Stimulated activated naive CD8-positive, alpha-beta T cell treated with anti-CD3 and anti-CD28 coated beads, Interleukin-15, Interleukin-2, amounts not matched to agents 100 U/mL and 50 U/mL, for 24 hours (primary cell): ENCODE measurements around the gene APOO.

ENCODE experiments used
- ATAC-seq: fragments of 150-1000 bp; cut with Tn5 transposase; one replicate; pipeline ENCODE4 v1.10.0; 2021
- DNase-seq: peaks from one replicate; pipeline ENCODE4 v3.0.0; 2021

The APOO gene

GRCh38 chrX:23907498-23908218, at the start of gene APOO, which contains the start of gene CXorf58:
Gene APOO (minus strand): TSS chrX:23907938. CDS start chrX:23907702, 236 bp downstream.
Gene CXorf58 (plus strand): TSS chrX:23908006. CDS start chrX:23910303, 2,297 bp downstream.
- peak; percentile 97 for ATAC-seq

GRCh38 chrX:23954396-23954795, 46.7 kb upstream of the APOO start:
- no peak for ATAC-seq
- DNase-seq = no peak

More at GRCh38 chrX:23907498-23908218, at the start of gene APOO, which contains the start of gene CXorf58:
- peak; percentile 88 for DNase-seq

- no peak for ATAC-seq
These were observed 46.2 kb upstream of the APOO start for GRCh38 chrX:23953908-23954269.

GRCh38 chrX:23952984-23953907, 45.5 kb upstream of the APOO start:
- ATAC-seq (peak; percentile 95), DNase-seq (peak; percentile 30)

More at GRCh38 chrX:23953908-23954269, 46.2 kb upstream of the APOO start:
- peak; percentile 6 for DNase-seq

GRCh38 chrX:23952391-23952790, 44.7 kb upstream of the APOO start:
- no peak for ATAC-seq
- DNase-seq = no peak

GRCh38 chrX:23945206-23945605, 37.5 kb upstream of the APOO start:
- DNase-seq (no peak), ATAC-seq (no peak)

GRCh38 chrX:23944234-23944633, 36.5 kb upstream of the APOO start:
- no peak for DNase-seq
- no peak for ATAC-seq

GRCh38 chrX:23939203-23939602, 31.5 kb upstream of the APOO start:
- ATAC-seq (no peak), DNase-seq (no peak)

- DNase-seq = no peak
These were observed 31.0 kb upstream of the APOO start for GRCh38 chrX:23938690-23939089.

GRCh38 chrX:23937100-23937499, 29.4 kb upstream of the APOO start:
- ATAC-seq (no peak), DNase-seq (no peak)

More at GRCh38 chrX:23938690-23939089, 31.0 kb upstream of the APOO start:
- ATAC-seq = no peak

GRCh38 chrX:23936180-23936579, 28.4 kb upstream of the APOO start:
- no peak for DNase-seq
- ATAC-seq = no peak

GRCh38 chrX:23935106-23935505, 27.4 kb upstream of the APOO start:
- DNase-seq (no peak), ATAC-seq (no peak)

- no peak for ATAC-seq
- no peak for DNase-seq
These were observed 24.3 kb upstream of the APOO start for GRCh38 chrX:23932046-23932445.

GRCh38 chrX:23930894-23931604, 23.3 kb upstream of the APOO start:
- ATAC-seq (peak; percentile 52), DNase-seq (no peak)

GRCh38 chrX:23926015-23926414, 18.3 kb upstream of the APOO start:
- ATAC-seq = no peak
- no peak for DNase-seq

- ATAC-seq (no peak), DNase-seq (no peak)
These were observed 12.1 kb upstream of the APOO start for GRCh38 chrX:23919706-23920320.

- ATAC-seq = no peak
These were observed 11.4 kb upstream of the APOO start for GRCh38 chrX:23919148-23919547.

GRCh38 chrX:23911126-23911835, 3.5 kb upstream of the APOO start:
- no peak for ATAC-seq

More at GRCh38 chrX:23919148-23919547, 11.4 kb upstream of the APOO start:
- DNase-seq = no peak

GRCh38 chrX:23908219-23909004, 674 bp upstream of the APOO start:
- ATAC-seq = no peak

More at GRCh38 chrX:23911126-23911835, 3.5 kb upstream of the APOO start:
- no peak for DNase-seq

GRCh38 chrX:23907111-23907497, 634 bp downstream of the APOO start:
- DNase-seq = no peak
- peak; percentile 1 for ATAC-seq

More at GRCh38 chrX:23908219-23909004, 674 bp upstream of the APOO start:
- peak; percentile 10 for DNase-seq
